ENCODE results near the gene PBX2.

GRCh38 chr6:32208996-32209395 is 19.0 kb upstream of the PBX2 start:
- TF ChIP-seq, protein P1, sequence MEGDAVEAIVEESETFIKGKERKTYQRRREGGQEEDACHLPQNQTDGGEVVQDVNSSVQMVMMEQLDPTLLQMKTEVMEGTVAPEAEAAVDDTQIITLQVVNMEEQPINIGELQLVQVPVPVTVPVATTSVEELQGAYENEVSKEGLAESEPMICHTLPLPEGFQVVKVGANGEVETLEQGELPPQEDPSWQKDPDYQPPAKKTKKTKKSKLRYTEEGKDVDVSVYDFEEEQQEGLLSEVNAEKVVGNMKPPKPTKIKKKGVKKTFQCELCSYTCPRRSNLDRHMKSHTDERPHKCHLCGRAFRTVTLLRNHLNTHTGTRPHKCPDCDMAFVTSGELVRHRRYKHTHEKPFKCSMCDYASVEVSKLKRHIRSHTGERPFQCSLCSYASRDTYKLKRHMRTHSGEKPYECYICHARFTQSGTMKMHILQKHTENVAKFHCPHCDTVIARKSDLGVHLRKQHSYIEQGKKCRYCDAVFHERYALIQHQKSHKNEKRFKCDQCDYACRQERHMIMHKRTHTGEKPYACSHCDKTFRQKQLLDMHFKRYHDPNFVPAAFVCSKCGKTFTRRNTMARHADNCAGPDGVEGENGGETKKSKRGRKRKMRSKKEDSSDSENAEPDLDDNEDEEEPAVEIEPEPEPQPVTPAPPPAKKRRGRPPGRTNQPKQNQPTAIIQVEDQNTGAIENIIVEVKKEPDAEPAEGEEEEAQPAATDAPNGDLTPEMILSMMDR (conservative IDR thresholded peaks at IDR 0.05 in 1 of 2, IDR thresholded peaks at IDR 0.05 in 1 of 2; ENCODE audit: extremely low read depth in 1 of 2, insufficient read depth in 1 of 2, low read depth in 1 of 2, low read length in 2 of 2), result no peak
- no peak for TF ChIP-seq EZH2 (IDR thresholded peaks at IDR 0.05; ENCODE audit: borderline replicate concordance, low read length)
